Breast epithelium (tissue), 3 donors: Measurements from ENCODE around the gene QSOX1.

Source experiments
- CTCF ChIP-seq, 3 donors: fragments of 450-650 bp; IDR thresholded peaks; one replicate each; pipeline ENCODE4 v1.5.1; 2016 to 2017; ENCODE audit warnings: antibody characterized with exemption in 3 of 3, mild to moderate bottlenecking in 3 of 3, moderate library complexity in 3 of 3
- POLR2A ChIP-seq: fragments of 450-650 bp; IDR thresholded peaks from one replicate; pipeline ENCODE4 v1.6.1; 2016; ENCODE audit warnings: antibody characterized with exemption, mild to moderate bottlenecking, moderate library complexity
- POLR2AphosphoS5 ChIP-seq, 3 donors: sonication (generic); formaldehyde crosslinking; IDR thresholded peaks; one replicate each; pipeline ENCODE4 v1.6.1; 2017; ENCODE audit warnings: antibody characterized with exemption in 3 of 3

- TF ChIP-seq CTCF (IDR thresholded peaks at IDR 0.05) = no peak
- no peak for TF ChIP-seq POLR2A
- no peak for TF ChIP-seq POLR2AphosphoS5 (IDR thresholded peaks at IDR 0.05)
Observed at GRCh38 chr1:180213401-180214170, 58.9 kb downstream of the QSOX1 start.
